PC-3 (cell line): ENCODE results near the gene PTPRQ. TPM values are rescaled to one million over a fixed set of nuclear protein-coding genes. Genes with fewer than 3 reads are reported as not detected.

Experiments used
- ATAC-seq: fragments of 200-7000 bp; cut with Tn5 transposase; 2 replicates; pipeline ENCODE4 v1.9.1; 2020; ENCODE audit warnings: mild to moderate bottlenecking, moderate library complexity
- BruUV-seq: library from RNA; stranded (reverse); fragments of 400-500 nt; replicated peaks from 2 replicates; lab custom pipeline; 2021; lab: Mats Ljungman, UMichigan
- CTCF ChIA-PET: fragments of 300-600 bp; sonication (Branson Sonifier 250); formaldehyde crosslinking; loops from one replicate; lab custom pipeline; 2022; ENCODE audit warnings: antibody characterized with exemption; lab: Charles Lee
- POLR2A ChIA-PET: fragments of 300-600 bp; sonication (Branson Sonifier 250); formaldehyde crosslinking; loops from one replicate; lab custom pipeline; 2022; ENCODE audit warnings: antibody characterized with exemption; ENCODE audit not compliant: unreplicated experiment; lab: Charles Lee
- DNase-seq: peaks from one replicate; pipeline ENCODE4 v3.0.0-alpha.2; 2015
- H2AFZ ChIP-seq: fragments of 300-600 bp; sonication (generic); 2 replicates; pipeline ENCODE4 v1.6.0; 2016; ENCODE audit warnings: antibody characterized with exemption, low read length
- H3F3A ChIP-seq: fragments of 300-600 bp; sonication (generic); one replicate; pipeline ENCODE4 v1.6.0; 2017; ENCODE audit warnings: antibody characterized with exemption, low read length, control low read depth, mild to moderate bottlenecking; ENCODE audit not compliant: unreplicated experiment
- H3K27ac ChIP-seq: fragments of 300-600 bp; sonication (generic); 2 replicates; pipeline ENCODE4 v1.5.1; 2016; ENCODE audit warnings: mild to moderate bottlenecking, low read length
- H3K27me3 ChIP-seq: fragments of 300-600 bp; sonication (generic); 2 replicates; pipeline ENCODE4 v1.6.1; 2016; ENCODE audit warnings: low read length, mixed read lengths
- H3K36me3 ChIP-seq: fragments of 300-600 bp; sonication (generic); 2 replicates; pipeline ENCODE4 v1.6.1; 2016; ENCODE audit warnings: low read depth, mixed run types, low read length, mixed read lengths
- H3K4me1 ChIP-seq: fragments of 300-600 bp; sonication (generic); 2 replicates; pipeline ENCODE4 v1.5.1; 2016; ENCODE audit warnings: low read length; ENCODE audit not compliant: insufficient read depth
- H3K4me2 ChIP-seq: fragments of 300-600 bp; sonication (generic); 2 replicates; pipeline ENCODE4 v1.6.0; 2016; ENCODE audit warnings: low read length
- H3K4me3 ChIP-seq: fragments of 300-600 bp; sonication (generic); 2 replicates; pipeline ENCODE4 v1.5.1; 2016; ENCODE audit warnings: mild to moderate bottlenecking, low read length, mixed read lengths
- H3K79me2 ChIP-seq: fragments of 300-600 bp; sonication (generic); 2 replicates; pipeline ENCODE4 v1.6.1; 2017; ENCODE audit warnings: low read length, mixed read lengths
- H3K9ac ChIP-seq: fragments of 300-600 bp; sonication (generic); 2 replicates; pipeline ENCODE4 v1.6.0; 2016; ENCODE audit warnings: mild to moderate bottlenecking, low read length
- H3K9me2 ChIP-seq: fragments of 300-600 bp; sonication (generic); replicated peaks from 2 replicates; pipeline ENCODE4 v1.6.1; 2016; ENCODE audit warnings: mixed run types, low read length, mixed read lengths
- H3K9me3 ChIP-seq: fragments of 300-600 bp; sonication (generic); 2 replicates; pipeline ENCODE4 v1.6.1; 2016; ENCODE audit warnings: low read length, mixed read lengths
- H4K20me1 ChIP-seq: fragments of 300-600 bp; sonication (generic); 2 replicates; pipeline ENCODE4 v1.6.1; 2016; ENCODE audit warnings: low read length, mixed read lengths
- CTCF ChIP-seq: fragments of 300-600 bp; sonication (generic); conservative IDR thresholded peaks from 2 replicates; pipeline ENCODE4 v1.5.1; 2017; ENCODE audit warnings: antibody characterized with exemption, low read depth, mild to moderate bottlenecking, low read length
- EZH2 ChIP-seq: fragments of 300-600 bp; sonication (generic); IDR thresholded peaks from one replicate; pipeline ENCODE4 v1.6.1; 2017; ENCODE audit warnings: antibody characterized with exemption, mild to moderate bottlenecking, low read length; ENCODE audit not compliant: unreplicated experiment
- EZH2phosphoT487 ChIP-seq: fragments of 300-600 bp; sonication (generic); IDR thresholded peaks from 2 replicates; pipeline ENCODE4 v1.6.1; 2018; ENCODE audit warnings: mild to moderate bottlenecking, antibody characterized with exemption, low read length, borderline replicate concordance
- intact Hi-C: fragments of 100-400 bp; cut with micrococcal nuclease; formaldehyde crosslinking; loops from 2 replicates; pipeline ENCODE4 v1.9.0; 2023
- total RNA-seq: library from RNA; depleted of rRNA; stranded (reverse); fragments of >200 nt; gene quantifications from 2 replicates; pipeline ENCODE4 v1.2.3, GENCODE V29; 2014

PTPRQ gene
- total RNA-seq, 1 experiment from 2014 or later = 0.07 TPM

GRCh38 chr12:80713419-80713818 is 269.4 kb downstream of the PTPRQ start:
- ChIA-PET POLR2A (no interaction called here), CTCF (no interaction called here)
- no peaks in the 10 kb centered on the region for H4K20me1 ChIP-seq
- no peak overlapping the region for H3K4me3 ChIP-seq
- H3K36me3 ChIP-seq = no peaks in the 10 kb centered on the region
- no peaks in the 10 kb centered on the region for H3K9me2 ChIP-seq
- H3K27me3 ChIP-seq = peaks cover 65% of the 10 kb centered on the region
- intact Hi-C loops = no loop called here
- no peak for TF ChIP-seq EZH2phosphoT487
- no peak for TF ChIP-seq EZH2
- TF ChIP-seq CTCF = no peak
- no peaks in the 10 kb centered on the region for H3K79me2 ChIP-seq
- H3K4me2 ChIP-seq = no peak overlapping the region
- ATAC-seq (no peak), DNase-seq (no peak)
- no peaks in the 10 kb centered on the region for H3F3A ChIP-seq
- BruUV-seq = no TSS peak
- H3K4me1 ChIP-seq = no peaks in the 10 kb centered on the region
- H3K27ac ChIP-seq = no peak overlapping the region
- H3K9ac ChIP-seq = no peak overlapping the region
- no peak overlapping the region for H2AFZ ChIP-seq
- no peaks in the 10 kb centered on the region for H3K9me3 ChIP-seq

GRCh38 chr12:80714055-80714454 is 270.0 kb downstream of the PTPRQ start:
- Histone ChIP-seq H3K9me2 (no peaks in the 10 kb centered on the region), H3K79me2 (no peaks in the 10 kb centered on the region), H3K27me3 (peaks cover 67% of the 10 kb centered on the region), H3K9me3 (no peaks in the 10 kb centered on the region), H4K20me1 (no peaks in the 10 kb centered on the region), H3K27ac (no peak overlapping the region), H3F3A (no peaks in the 10 kb centered on the region), H3K9ac (no peak overlapping the region), H3K4me3 (no peak overlapping the region), H3K4me2 (no peak overlapping the region), H3K36me3 (no peaks in the 10 kb centered on the region), H2AFZ (no peak overlapping the region), H3K4me1 (no peaks in the 10 kb centered on the region)
- BruUV-seq = no TSS peak
- DNase-seq (no peak), ATAC-seq (no peak)
- CTCF ChIA-PET = no interaction called here
- TF ChIP-seq CTCF (no peak), EZH2 (no peak), EZH2phosphoT487 (no peak)
- POLR2A ChIA-PET = no interaction called here
- intact Hi-C loops = no loop called here

GRCh38 chr12:80714846-80715245 is 270.8 kb downstream of the PTPRQ start:
- DNase-seq = no peak
- H3K9me2 ChIP-seq = no peaks in the 10 kb centered on the region
- H3K79me2 ChIP-seq = no peaks in the 10 kb centered on the region
- no peak for ATAC-seq
- peaks cover 60% of the 10 kb centered on the region for H3K27me3 ChIP-seq
- no peak overlapping the region for H3K4me3 ChIP-seq
- no peaks in the 10 kb centered on the region for H3K4me1 ChIP-seq
- H4K20me1 ChIP-seq = no peaks in the 10 kb centered on the region
- H3F3A ChIP-seq = no peaks in the 10 kb centered on the region
- CTCF ChIA-PET = no interaction called here
- no TSS peak for BruUV-seq
- H3K4me2 ChIP-seq = no peak overlapping the region
- TF ChIP-seq EZH2phosphoT487 (no peak), EZH2 (no peak), CTCF (no peak)
- intact Hi-C loops = no loop called here
- POLR2A ChIA-PET = no interaction called here
- no peaks in the 10 kb centered on the region for H3K9me3 ChIP-seq
- H3K27ac ChIP-seq = no peak overlapping the region
- H3K9ac ChIP-seq = no peak overlapping the region
- no peaks in the 10 kb centered on the region for H3K36me3 ChIP-seq
- H2AFZ ChIP-seq = no peak overlapping the region
